GM23248 (cell line): Measurements from ENCODE around the gene DNAH9. TPM values are rescaled to one million over a fixed set of nuclear protein-coding genes. Genes with fewer than 3 reads are reported as not detected.

ENCODE experiments used
- DNase-seq: peaks from one replicate; pipeline ENCODE4 v3.0.0-alpha.2; 2015
- H2AFZ ChIP-seq: fragments of 200-600 bp; sonication (generic); 2 replicates; pipeline ENCODE4 v1.6.1; 2016; ENCODE audit warnings: antibody characterized with exemption
- H3F3A ChIP-seq: fragments of 200-600 bp; sonication (generic); 2 replicates; pipeline ENCODE4 v1.6.1; 2016; ENCODE audit warnings: mild to moderate bottlenecking, antibody characterized with exemption, mixed run types; ENCODE audit not compliant: insufficient read depth
- H3K27ac ChIP-seq: fragments of 200-600 bp; sonication (generic); 2 replicates; pipeline ENCODE4 v1.5.1; 2016; ENCODE audit warnings: mild to moderate bottlenecking
- H3K27me3 ChIP-seq: fragments of 200-600 bp; sonication (generic); replicated peaks from 2 replicates; pipeline ENCODE4 v1.6.1; 2016; ENCODE audit warnings: mild to moderate bottlenecking; ENCODE audit not compliant: insufficient read depth
- H3K36me3 ChIP-seq: fragments of 200-600 bp; sonication (generic); 2 replicates; pipeline ENCODE4 v1.6.1; 2016; ENCODE audit warnings: low read depth, mild to moderate bottlenecking
- H3K4me1 ChIP-seq: fragments of 200-600 bp; sonication (generic); 2 replicates; pipeline ENCODE4 v1.6.1; 2016; ENCODE audit warnings: mild to moderate bottlenecking; ENCODE audit not compliant: insufficient read depth
- H3K4me2 ChIP-seq: fragments of 200-600 bp; sonication (generic); one replicate; pipeline ENCODE4 v1.6.1; 2016; ENCODE audit warnings: mild to moderate bottlenecking; ENCODE audit not compliant: unreplicated experiment
- H3K4me3 ChIP-seq: fragments of 200-600 bp; sonication (generic); 2 replicates; pipeline ENCODE4 v1.5.1; 2016; ENCODE audit warnings: mild to moderate bottlenecking
- H3K79me2 ChIP-seq: fragments of 200-600 bp; sonication (generic); 2 replicates; pipeline ENCODE4 v1.6.1; 2016; ENCODE audit warnings: mild to moderate bottlenecking; ENCODE audit not compliant: insufficient read depth
- H3K9ac ChIP-seq: fragments of 200-600 bp; sonication (generic); 2 replicates; pipeline ENCODE4 v1.6.1; 2016; ENCODE audit warnings: mild to moderate bottlenecking
- H3K9me2 ChIP-seq: fragments of 200-600 bp; sonication (generic); 2 replicates; pipeline ENCODE4 v1.6.1; 2016; ENCODE audit warnings: mixed run types, mild to moderate bottlenecking, moderate library complexity; ENCODE audit not compliant: insufficient read depth
- H3K9me3 ChIP-seq: fragments of 200-600 bp; sonication (generic); one replicate; pipeline ENCODE4 v1.6.1; 2017; ENCODE audit warnings: low read depth
- H4K20me1 ChIP-seq: fragments of 200-600 bp; sonication (generic); 2 replicates; pipeline ENCODE4 v1.6.0; 2016; ENCODE audit not compliant: insufficient read depth
- EZH2 ChIP-seq: fragments of 200-600 bp; sonication (generic); IDR thresholded peaks from 2 replicates; pipeline ENCODE4 v1.6.1; 2018; ENCODE audit warnings: antibody characterized with exemption, mild to moderate bottlenecking; ENCODE audit not compliant: insufficient read depth, poor library complexity, severe bottlenecking
- EZH2phosphoT487 ChIP-seq: fragments of 200-600 bp; sonication (generic); IDR thresholded peaks from 2 replicates; pipeline ENCODE4 v1.6.1; 2018; ENCODE audit warnings: antibody characterized with exemption, moderate library complexity, mild to moderate bottlenecking, low read depth; ENCODE audit not compliant: insufficient read depth
- WGBS, 2 experiments: methylation state at CpG; one replicate each; pipeline ENCODE4 v1.1.6; 2015 to 2017; ENCODE audit warnings: low lambda C conversion rate in 2 of 2, low coverage in 1 of 2; ENCODE audit errors: missing lambda C conversion rate in 2 of 2; 5-methylcytosine and 5-hydroxymethylcytosine counted together
- in situ Hi-C: fragments of 300-500 bp; cut with MboI; formaldehyde crosslinking; loops from 2 replicates; pipeline ENCODE4 v1.15.0; 2020
- polyA plus RNA-seq: library from polyadenylated mRNA; unstranded; fragments of >200 nt; fragmentation: Nextera tagmentation; extraction: Ambion mirVana; gene quantifications from 2 replicates; pipeline ENCODE4 v1.2.1, GENCODE V29; 2016
- total RNA-seq: library from RNA; depleted of rRNA; stranded (reverse); fragments of >200 nt; shearing (Covaris generic); gene quantifications from 2 replicates; pipeline ENCODE4 v1.2.3, GENCODE V29; 2014

DNAH9 gene
- total and polyA plus RNA-seq, 2 experiments from 2014 or later = not detected

DNA sequence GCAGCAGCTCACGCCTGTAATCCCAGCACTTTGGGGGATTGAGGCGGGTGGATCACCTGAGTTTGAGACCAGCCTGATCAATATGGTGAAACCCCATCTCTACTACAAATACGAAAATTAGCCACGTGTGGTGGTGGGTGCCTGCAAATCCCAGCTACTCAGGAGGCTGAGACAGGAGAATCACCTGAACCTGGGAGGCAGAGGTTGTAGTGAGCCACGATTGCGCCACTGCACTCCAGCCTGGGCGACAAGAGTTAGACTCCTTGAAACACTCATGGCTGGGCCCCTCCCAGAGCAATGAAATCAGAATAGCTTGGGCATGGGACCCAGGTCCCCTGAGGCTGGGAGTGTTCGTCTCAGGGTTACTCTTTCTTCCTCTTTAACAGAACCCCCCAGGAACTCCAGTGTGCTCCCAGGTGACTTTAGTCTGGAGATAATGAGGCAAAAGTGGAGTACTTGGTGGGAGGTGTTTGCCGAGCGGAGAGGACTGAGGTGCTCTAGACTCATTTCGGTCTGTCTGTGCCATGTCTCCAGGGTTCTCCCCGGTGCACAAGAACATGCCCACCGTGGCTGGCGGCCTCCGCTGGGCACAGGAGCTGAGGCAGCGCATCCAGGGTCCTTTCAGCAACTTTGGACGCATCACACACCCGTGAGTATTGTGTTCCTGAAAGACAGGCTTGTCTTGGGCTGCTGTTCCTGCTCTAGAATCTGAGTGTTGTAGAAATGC is 41.6 kb downstream of the DNAH9 start:
- Histone ChIP-seq H3F3A (no peaks in the 10 kb centered on the region), H3K9me3 (no peaks in the 10 kb centered on the region)
- in situ Hi-C loops = no loop called here

GRCh38 chr17:11640463-11640814 is 42.2 kb downstream of the DNAH9 start:
- Histone ChIP-seq H3K4me2 (no peak overlapping the region), H3F3A (no peaks in the 10 kb centered on the region), H3K4me1 (no peaks in the 10 kb centered on the region), H3K79me2 (no peaks in the 10 kb centered on the region), H3K9me2 (no peaks in the 10 kb centered on the region), H3K4me3 (no peak overlapping the region), H3K9ac (no peak overlapping the region), H3K27me3 (no peaks in the 10 kb centered on the region), H3K9me3 (no peaks in the 10 kb centered on the region), H3K27ac (no peak overlapping the region), H4K20me1 (no peaks in the 10 kb centered on the region), H2AFZ (no peak overlapping the region), H3K36me3 (no peaks in the 10 kb centered on the region)
- in situ Hi-C loops = no loop called here
- DNase-seq = no peak
- 10 to 11% methylated on average over 2 of the region's 2 CpGs for WGBS, 2 experiments
- no peak for TF ChIP-seq EZH2phosphoT487
- TF ChIP-seq EZH2 = no peak

More for the DNA sequence above, 41.6 kb downstream of the DNAH9 start:
- H3K36me3 ChIP-seq = no peaks in the 10 kb centered on the region
- H3K27me3 ChIP-seq = no peaks in the 10 kb centered on the region
- H3K9ac ChIP-seq = no peak overlapping the region
- no peaks in the 10 kb centered on the region for H3K9me2 ChIP-seq
- no peak overlapping the region for H2AFZ ChIP-seq
- no peaks in the 10 kb centered on the region for H3K4me1 ChIP-seq
- no peak for DNase-seq
- no peak overlapping the region for H3K27ac ChIP-seq
- no peaks in the 10 kb centered on the region for H3K79me2 ChIP-seq
- no peaks in the 10 kb centered on the region for H4K20me1 ChIP-seq
- WGBS, 2 experiments = 57 to 60% methylated on average over 18 of the region's 18 CpGs
- H3K4me2 ChIP-seq = no peak overlapping the region
- TF ChIP-seq EZH2 = no peak
- no peak for TF ChIP-seq EZH2phosphoT487
- no peak overlapping the region for H3K4me3 ChIP-seq

GRCh38 chr17:11641521-11642275 is 43.4 kb downstream of the DNAH9 start:
- H3K4me3 ChIP-seq = no peak overlapping the region
- H3K4me1 ChIP-seq = no peaks in the 10 kb centered on the region
- DNase-seq = no peak
- H3K36me3 ChIP-seq = no peaks in the 10 kb centered on the region
- H3K4me2 ChIP-seq = no peak overlapping the region
- no peaks in the 10 kb centered on the region for H3F3A ChIP-seq
- no peaks in the 10 kb centered on the region for H3K79me2 ChIP-seq
- in situ Hi-C loops = no loop called here
- no peaks in the 10 kb centered on the region for H4K20me1 ChIP-seq
- H2AFZ ChIP-seq = no peak overlapping the region
- no peak overlapping the region for H3K9ac ChIP-seq
- no peaks in the 10 kb centered on the region for H3K9me3 ChIP-seq
- no peak for TF ChIP-seq EZH2phosphoT487
- TF ChIP-seq EZH2 = no peak
- no peak overlapping the region for H3K27ac ChIP-seq
- no peaks in the 10 kb centered on the region for H3K9me2 ChIP-seq
- WGBS, 2 experiments = 34 to 41% methylated on average over 11 of the region's 11 CpGs
- H3K27me3 ChIP-seq = no peaks in the 10 kb centered on the region

DNA sequence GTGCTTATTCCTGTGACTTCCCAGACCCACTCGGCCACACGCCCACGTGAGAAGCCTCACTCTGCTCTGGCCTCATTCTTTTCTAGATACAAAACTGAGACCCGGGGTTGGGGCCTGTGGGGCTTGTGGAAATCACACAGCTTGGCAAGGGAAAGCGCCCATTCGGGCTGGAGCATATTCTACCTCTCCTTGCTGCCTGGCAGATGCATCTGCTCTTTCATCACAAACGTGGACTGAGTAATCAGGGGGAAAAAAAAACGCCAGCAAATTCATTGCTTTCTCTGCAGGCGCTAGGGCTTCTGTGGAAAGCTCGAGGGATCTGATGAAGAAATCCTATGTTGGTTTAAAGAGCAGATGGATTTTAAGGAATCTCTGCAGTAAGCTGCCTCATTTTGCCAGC is 44.4 kb downstream of the DNAH9 start:
- Histone ChIP-seq H4K20me1 (no peaks in the 10 kb centered on the region), H3K9me3 (no peaks in the 10 kb centered on the region), H3K79me2 (no peaks in the 10 kb centered on the region), H3F3A (no peaks in the 10 kb centered on the region), H3K9me2 (no peaks in the 10 kb centered on the region), H3K27me3 (no peaks in the 10 kb centered on the region), H3K4me2 (no peak overlapping the region), H3K27ac (no peak overlapping the region), H3K36me3 (no peaks in the 10 kb centered on the region), H3K4me3 (no peak overlapping the region), H2AFZ (no peak overlapping the region), H3K9ac (no peak overlapping the region), H3K4me1 (no peaks in the 10 kb centered on the region)
- no peak for DNase-seq
- 37 to 45% methylated on average over 10 of the region's 10 CpGs for WGBS, 2 experiments
- in situ Hi-C loops = no loop called here
- TF ChIP-seq EZH2 = no peak
- no peak for TF ChIP-seq EZH2phosphoT487
